ENCODE results near the gene NDFIP2. TPM values are rescaled to one million over a fixed set of nuclear protein-coding genes. Genes with fewer than 3 reads are reported as not detected.
A peak's percentile ranks its signal among the peaks of the same experiment; 100 is the strongest.

Gene NDFIP2
- total RNA-seq, 2 experiments from 2014 or later = 160 to 205 TPM

GRCh38 chr13:79477968-79478367 is 3.0 kb upstream of the NDFIP2 start:
- intact Hi-C loops (cut with DNase I, micrococcal nuclease) = loop anchor here in 1 of 2 experiments (2.0 kb wide), 1 partner anchor 13 kb away; no protein-coding TSS in a partner anchor
- POLR2A ChIA-PET = interaction anchor here (0.8 kb wide), 1 partner anchor 53 kb away, joined by 3 read pairs; no protein-coding TSS in a partner anchor
- H3K9me3 Mint-ChIP-seq (ENCODE audit: low read depth) = peaks cover 4% of the 10 kb centered on the region

GRCh38 chr13:79479882-79480281 is 1.1 kb upstream of the NDFIP2 start:
- intact Hi-C loops (cut with DNase I, micrococcal nuclease) = loop anchor here (2.0 to 5.0 kb wide), 4 partner anchors 15 to 87 kb away; no protein-coding TSS in a partner anchor
- ChIA-PET CTCF (interaction anchor here (0.6 to 4.6 kb wide), 5 partner anchors 12 to 556 kb away, joined by 3 to 37 read pairs (median 9); no protein-coding TSS in a partner anchor), POLR2A (interaction anchor here (0.5 to 3.5 kb wide), 6 partner anchors 15 to 94 kb away, joined by 3 to 58 read pairs (median 6); no protein-coding TSS in a partner anchor)
- DNase-seq (no peak), ATAC-seq (no peak)
- Mint-ChIP-seq H3K4me3 (peak overlapping the region; percentile 83), H3K27ac (peak overlapping the region; percentile 97), H3K9me3 (ENCODE audit: low read depth) (no peaks in the 10 kb centered on the region), H3K27me3 (no peaks in the 10 kb centered on the region), H3K4me1 (peaks cover 42% of the 10 kb centered on the region), H3K36me3 (ENCODE audit: low read depth) (peaks cover 22% of the 10 kb centered on the region)

More at GRCh38 chr13:79477968-79478367, 3.0 kb upstream of the NDFIP2 start:
- peak overlapping the region; percentile 3 for H3K27ac Mint-ChIP-seq
- H3K27me3 Mint-ChIP-seq = no peaks in the 10 kb centered on the region
- peaks cover 6% of the 10 kb centered on the region for H3K36me3 Mint-ChIP-seq (ENCODE audit: low read depth)
- no peak overlapping the region for H3K4me3 Mint-ChIP-seq
- CTCF ChIA-PET = interaction anchor here (0.7 to 1.3 kb wide), 6 partner anchors 9 to 54 kb away, joined by 3 to 4 read pairs (median 4); no protein-coding TSS in a partner anchor
- DNase-seq (no peak), ATAC-seq (no peak)
- H3K4me1 Mint-ChIP-seq = peaks cover 24% of the 10 kb centered on the region

GRCh38 chr13:79481685-79482052 is 714 bp downstream of the NDFIP2 start:
- POLR2A ChIA-PET = interaction anchor here (0.6 to 3.5 kb wide), 15 partner anchors 10 to 89 kb away, joined by 3 to 58 read pairs (median 6); partner anchors contain the start of gene RBM26
- peaks cover 58% of the 10 kb centered on the region for H3K4me1 Mint-ChIP-seq
- peak overlapping the region; percentile 97 for H3K27ac Mint-ChIP-seq
- H3K9me3 Mint-ChIP-seq (ENCODE audit: low read depth) = no peaks in the 10 kb centered on the region
- DNase-seq = peak; percentile 88
- H3K27me3 Mint-ChIP-seq = no peaks in the 10 kb centered on the region
- H3K36me3 Mint-ChIP-seq (ENCODE audit: low read depth) = peaks cover 33% of the 10 kb centered on the region
- H3K4me3 Mint-ChIP-seq = peak overlapping the region; percentile 83
- CTCF ChIA-PET = interaction anchor here (0.9 to 5.4 kb wide), 15 partner anchors 10 to 89 kb away, joined by 3 to 37 read pairs (median 5); partner anchors contain the start of gene RBM26
- peak; percentile 72 for ATAC-seq
- intact Hi-C loops (cut with DNase I, micrococcal nuclease) = loop anchor here (1.0 to 5.0 kb wide), 12 partner anchors 11 to 95 kb away; partner anchors contain the start of gene RBM26 (in 2 of the 2)

GRCh38 chr13:79482281-79482970 is 1.5 kb downstream of the NDFIP2 start:
- ChIA-PET CTCF (interaction anchor here (0.8 to 5.4 kb wide), 15 partner anchors 9 to 79 kb away, joined by 3 to 37 read pairs (median 5); no protein-coding TSS in a partner anchor), POLR2A (interaction anchor here (0.5 to 3.5 kb wide), 9 partner anchors 19 to 90 kb away, joined by 3 to 58 read pairs (median 8); partner anchors contain the start of gene RBM26)
- ATAC-seq = no peak
- DNase-seq = no peak
- Mint-ChIP-seq H3K4me1 (peaks cover 66% of the 10 kb centered on the region), H3K36me3 (ENCODE audit: low read depth) (peaks cover 36% of the 10 kb centered on the region), H3K27ac (peak overlapping the region; percentile 97), H3K4me3 (peak overlapping the region; percentile 83), H3K27me3 (no peaks in the 10 kb centered on the region), H3K9me3 (ENCODE audit: low read depth) (no peaks in the 10 kb centered on the region)
- intact Hi-C loops (cut with DNase I, micrococcal nuclease) = loop anchor here in 1 of 2 experiments (1.0 to 5.0 kb wide), 2 partner anchors 40 to 55 kb away; no protein-coding TSS in a partner anchor

- Mint-ChIP-seq H3K27me3 (no peaks in the 10 kb centered on the region), H3K4me3 (peak overlapping the region; percentile 83), H3K4me1 (peaks cover 73% of the 10 kb centered on the region), H3K36me3 (ENCODE audit: low read depth) (peaks cover 36% of the 10 kb centered on the region), H3K9me3 (ENCODE audit: low read depth) (no peaks in the 10 kb centered on the region), H3K27ac (peak overlapping the region; percentile 95)
- ChIA-PET CTCF (interaction anchor here (0.8 to 5.4 kb wide), 12 partner anchors 8 to 59 kb away, joined by 3 to 37 read pairs (median 6); no protein-coding TSS in a partner anchor), POLR2A (interaction anchor here (0.5 to 3.5 kb wide), 11 partner anchors 9 to 89 kb away, joined by 3 to 58 read pairs (median 4); no protein-coding TSS in a partner anchor)
- ATAC-seq (no peak), DNase-seq (no peak)
- intact Hi-C loops (cut with DNase I, micrococcal nuclease) = loop anchor here in 1 of 2 experiments (5.0 kb wide), 1 partner anchor 54 kb away; no protein-coding TSS in a partner anchor
Observed at GRCh38 chr13:79483086-79483706, 2.2 kb downstream of the NDFIP2 start.

- Mint-ChIP-seq H3K4me1 (peaks cover 76% of the 10 kb centered on the region), H3K27me3 (no peaks in the 10 kb centered on the region), H3K4me3 (peak overlapping the region; percentile 71), H3K9me3 (ENCODE audit: low read depth) (peaks cover 5% of the 10 kb centered on the region), H3K36me3 (ENCODE audit: low read depth) (peaks cover 52% of the 10 kb centered on the region), H3K27ac (peak overlapping the region; percentile 91)
- CTCF ChIA-PET = interaction anchor here (0.9 to 5.4 kb wide), 11 partner anchors 13 to 86 kb away, joined by 4 to 36 read pairs (median 5); no protein-coding TSS in a partner anchor
- ATAC-seq (peak; percentile 23), DNase-seq (peak; percentile 63)
- POLR2A ChIA-PET = interaction anchor here (0.6 to 1.6 kb wide), 11 partner anchors 8 to 92 kb away, joined by 3 to 14 read pairs (median 4); partner anchors contain the start of gene RBM26
- intact Hi-C loops (cut with DNase I, micrococcal nuclease) = loop anchor here (1.0 kb wide), 2 partner anchors 16 to 99 kb away; no protein-coding TSS in a partner anchor
Observed at GRCh38 chr13:79485014-79485811, 4.3 kb downstream of the NDFIP2 start.

GRCh38 chr13:79486433-79487188 is 5.7 kb downstream of the NDFIP2 start:
- Mint-ChIP-seq H3K27me3 (no peaks in the 10 kb centered on the region), H3K27ac (peak overlapping the region; percentile 91), H3K36me3 (ENCODE audit: low read depth) (peaks cover 63% of the 10 kb centered on the region), H3K9me3 (ENCODE audit: low read depth) (peaks cover 5% of the 10 kb centered on the region), H3K4me3 (peak overlapping the region; percentile 46), H3K4me1 (peaks cover 80% of the 10 kb centered on the region)
- ChIA-PET CTCF (interaction anchor here (0.9 to 1.1 kb wide), 2 partner anchors 55 to 62 kb away, joined by 3 read pairs; no protein-coding TSS in a partner anchor), POLR2A (interaction anchor here (0.7 kb wide), 1 partner anchor 55 kb away, joined by 3 read pairs; no protein-coding TSS in a partner anchor)
- intact Hi-C loops (cut with DNase I, micrococcal nuclease) = no loop called here
- DNase-seq (no peak), ATAC-seq (no peak)

- Mint-ChIP-seq H3K27ac (peak overlapping the region; percentile 90), H3K4me3 (no peak overlapping the region), H3K27me3 (no peaks in the 10 kb centered on the region), H3K4me1 (peaks cover 93% of the 10 kb centered on the region), H3K36me3 (ENCODE audit: low read depth) (peaks cover 49% of the 10 kb centered on the region), H3K9me3 (ENCODE audit: low read depth) (peaks cover 5% of the 10 kb centered on the region)
- ChIA-PET CTCF (interaction anchor here (1.4 to 1.8 kb wide), 2 partner anchors 8 to 66 kb away, joined by 5 to 8 read pairs; no protein-coding TSS in a partner anchor), POLR2A (no interaction called here)
- intact Hi-C loops (cut with DNase I, micrococcal nuclease) = no loop called here
- ATAC-seq = no peak
- no peak for DNase-seq
Observed at GRCh38 chr13:79490326-79490725, 9.4 kb downstream of the NDFIP2 start.

- ChIA-PET POLR2A (interaction anchor here (1.6 kb wide), 1 partner anchor 10 kb away, joined by 10 read pairs; the partner anchor contains the start of gene NDFIP2), CTCF (interaction anchor here (1.4 to 1.8 kb wide), 3 partner anchors 8 to 67 kb away, joined by 5 to 9 read pairs (median 8); partner anchors contain the start of gene NDFIP2)
- intact Hi-C loops (cut with DNase I, micrococcal nuclease) = no loop called here
- Mint-ChIP-seq H3K9me3 (ENCODE audit: low read depth) (peaks cover 5% of the 10 kb centered on the region), H3K27ac (peak overlapping the region; percentile 90), H3K27me3 (no peaks in the 10 kb centered on the region), H3K4me3 (no peak overlapping the region), H3K36me3 (ENCODE audit: low read depth) (peaks cover 50% of the 10 kb centered on the region), H3K4me1 (peaks cover 93% of the 10 kb centered on the region)
- DNase-seq = no peak
- ATAC-seq = no peak
Observed at GRCh38 chr13:79490824-79491223, 9.9 kb downstream of the NDFIP2 start.
